Liver (tissue), 9 donors: ENCODE data around the gene TPST1. TPM values are rescaled to one million over a fixed set of nuclear protein-coding genes. Genes with fewer than 3 reads are reported as not detected.

ENCODE experiments used
- DNase-seq: peaks from one replicate; pipeline ENCODE4 v3.0.0-alpha.2; 2017; ENCODE audit warnings: low spot score
- H3K27ac ChIP-seq, 2 donors: one replicate each; pipeline ENCODE4 v1.7.0; 2013; ENCODE audit warnings: inconsistent platforms in 2 of 2, low read length in 2 of 2, control low read depth in 1 of 2, low read depth in 1 of 2, mild to moderate bottlenecking in 1 of 2
- H3K27me3 ChIP-seq, 4 donors: one replicate each; pipeline versions ENCODE4 v1.6.1 to v1.7.0; 2013; ENCODE audit warnings: low read length in 3 of 4, inconsistent platforms in 1 of 4, mild to moderate bottlenecking in 1 of 4, moderate library complexity in 1 of 4; ENCODE audit not compliant: control insufficient read depth in 4 of 4, insufficient read depth in 4 of 4
- H3K36me3 ChIP-seq, 4 donors: one replicate each; pipeline versions ENCODE4 v1.6.1 to v1.7.0; 2013; ENCODE audit warnings: low read length in 3 of 4, mild to moderate bottlenecking in 3 of 4, low read depth in 1 of 4, moderate library complexity in 1 of 4; ENCODE audit not compliant: control insufficient read depth in 4 of 4, insufficient read depth in 3 of 4
- H3K4me1 ChIP-seq, 4 donors: one replicate each; pipeline versions ENCODE4 v1.6.1 to v1.7.0; 2013; ENCODE audit warnings: low read length in 3 of 4, mild to moderate bottlenecking in 3 of 4, moderate library complexity in 1 of 4; ENCODE audit not compliant: control insufficient read depth in 4 of 4, insufficient read depth in 4 of 4
- H3K4me3 ChIP-seq, 3 donors: one replicate each; pipeline versions ENCODE4 v1.6.1 to v1.7.0; 2013; ENCODE audit warnings: low read length in 3 of 3, control low read depth in 1 of 3, low read depth in 1 of 3, mild to moderate bottlenecking in 1 of 3
- H3K9ac ChIP-seq, 2 donors: one replicate each; pipeline ENCODE4 v1.7.0; 2013; ENCODE audit warnings: low read length in 2 of 2, mild to moderate bottlenecking in 2 of 2, moderate library complexity in 2 of 2, control low read depth in 1 of 2, low read depth in 1 of 2
- H3K9me3 ChIP-seq, 4 donors: one replicate each; pipeline versions ENCODE4 v1.6.1 to v1.7.0; 2013; ENCODE audit warnings: low read length in 3 of 4; ENCODE audit not compliant: control insufficient read depth in 4 of 4
- FOXA1 ChIP-seq: IDR thresholded peaks from 2 replicates; pipeline ENCODE4 v1.6.1; 2016; ENCODE audit warnings: antibody characterized with exemption
- FOXA2 ChIP-seq: IDR thresholded peaks from 2 replicates; pipeline ENCODE4 v1.6.1; 2016; ENCODE audit warnings: antibody characterized with exemption
- HNF4A ChIP-seq, 2 donors: conservative IDR thresholded peaks; 2 replicates each; pipeline ENCODE4 v1.6.1; 2016; ENCODE audit warnings: antibody characterized with exemption in 2 of 2, mild to moderate bottlenecking in 2 of 2
- HNF4G ChIP-seq: IDR thresholded peaks from 2 replicates; pipeline ENCODE4 v1.6.1; 2016; ENCODE audit warnings: antibody characterized with exemption
- JUND ChIP-seq, 2 donors: IDR thresholded peaks; 2 replicates each; pipeline ENCODE4 v1.6.1; 2016; ENCODE audit warnings: antibody characterized with exemption in 2 of 2
- NR2F2 ChIP-seq: IDR thresholded peaks from 2 replicates; pipeline ENCODE4 v1.6.1; 2016; ENCODE audit warnings: antibody characterized with exemption
- RAD21 ChIP-seq, 2 donors: IDR thresholded peaks; 2 replicates each; pipeline ENCODE4 v1.6.1; 2016; ENCODE audit warnings: antibody characterized with exemption in 2 of 2, mild to moderate bottlenecking in 2 of 2
- SP1 ChIP-seq: IDR thresholded peaks from 2 replicates; pipeline ENCODE4 v1.6.1; 2018; ENCODE audit warnings: antibody characterized with exemption, mild to moderate bottlenecking
- YY1 ChIP-seq: IDR thresholded peaks from 2 replicates; pipeline ENCODE4 v1.6.1; 2016; ENCODE audit warnings: antibody characterized with exemption, mild to moderate bottlenecking
- ZBTB33 ChIP-seq: IDR thresholded peaks from 2 replicates; pipeline ENCODE4 v1.6.1; 2016; ENCODE audit warnings: antibody characterized with exemption
- WGBS: extraction: QIAGEN DNeasy Blood & Tissue Kit; methylation state at CpG from one replicate; pipeline ENCODE4 v1.1.7; 2013; 5-methylcytosine and 5-hydroxymethylcytosine counted together
- polyA plus RNA-seq, 2 donors: library from polyadenylated mRNA; stranded (reverse) in 1 of 2; unstranded in 1 of 2; fragments of 200-250 nt in 1 of 2; fragments of >200 nt in 1 of 2; fragmentation: Nextera tagmentation in 1 of 2; extraction: Ambion mirVana in 1 of 2; gene quantifications; one replicate each; pipeline versions ENCODE4 v1.2.1 to v1.2.3, GENCODE V29; 2013 to 2015
- total RNA-seq, 2 donors: library from RNA; depleted of rRNA; stranded (reverse); fragments of >200 nt; gene quantifications; one replicate each; pipeline ENCODE4 v1.2.3, GENCODE V29; 2014
- donor health status: healthy.
- donor health status: healthy.
- donor health status: healthy.
- donor health status: healthy.
- donor health status: healthy.

The TPST1 gene
- total and polyA plus RNA-seq, 4 donors = 23.8 to 62.5 (median 25.7) TPM

- Histone ChIP-seq H3K9ac (peak overlapping the region in 1 of 2 donors; percentile 63), H3K4me3 (no peak overlapping the region)
- 80% methylated on average over 5 of the region's 5 CpGs for WGBS
Observed at GRCh38 chr7:66238773-66239466, 33.8 kb downstream of the TPST1 start.

GRCh38 chr7:66239467-66239856 lies 34.3 kb downstream of the TPST1 start:
- WGBS = 81% methylated on average over 1 of the region's 1 CpG
- Histone ChIP-seq H3K36me3 (peaks cover 0 to 13% (median 3%) of the 10 kb centered on the region in 4 donors), H3K4me3 (no peak overlapping the region), H3K4me1 (peaks cover 0 to 21% (median 8%) of the 10 kb centered on the region in 4 donors), H3K27me3 (no peaks in the 10 kb centered on the region), H3K27ac (no peak overlapping the region), H3K9me3 (no peaks in the 10 kb centered on the region), H3K9ac (no peak overlapping the region)
- TF ChIP-seq SP1 = no peak
- TF ChIP-seq NR2F2 = no peak
- no peak for DNase-seq

More at GRCh38 chr7:66238773-66239466, 33.8 kb downstream of the TPST1 start:
- TF ChIP-seq JUND (IDR thresholded peaks at IDR 0.05) = no peak
- no peak for TF ChIP-seq SP1
- peaks cover 0 to 19% (median 8%) of the 10 kb centered on the region in 4 donors for H3K4me1 ChIP-seq
- no peak for DNase-seq
- no peaks in the 10 kb centered on the region for H3K9me3 ChIP-seq
- peaks cover 0 to 13% (median 3%) of the 10 kb centered on the region in 4 donors for H3K36me3 ChIP-seq
- peak overlapping the region in 1 of 2 donors; percentile 6 for H3K27ac ChIP-seq
- H3K27me3 ChIP-seq = no peaks in the 10 kb centered on the region

GRCh38 chr7:66245008-66245407 lies 39.9 kb downstream of the TPST1 start:
- 82% methylated on average over 2 of the region's 2 CpGs for WGBS
- peaks cover 0 to 13% (median 3%) of the 10 kb centered on the region in 4 donors for H3K36me3 ChIP-seq
- H3K27ac ChIP-seq = no peak overlapping the region
- no peak overlapping the region for H3K9ac ChIP-seq
- no peak for TF ChIP-seq HNF4A (conservative IDR thresholded peaks at IDR 0.05)
- no peak for TF ChIP-seq RAD21 (IDR thresholded peaks at IDR 0.05)
- no peak for TF ChIP-seq HNF4G
- DNase-seq = no peak
- peaks cover 0 to 7% (median 4%) of the 10 kb centered on the region in 4 donors for H3K4me1 ChIP-seq
- H3K9me3 ChIP-seq = no peaks in the 10 kb centered on the region
- H3K4me3 ChIP-seq = no peak overlapping the region
- no peaks in the 10 kb centered on the region for H3K27me3 ChIP-seq

GRCh38 chr7:66246554-66247171 lies 41.5 kb downstream of the TPST1 start:
- no peak for DNase-seq
- H3K4me1 ChIP-seq = peaks cover 0 to 7% (median 4%) of the 10 kb centered on the region in 4 donors
- H3K27ac ChIP-seq = no peak overlapping the region
- no peak overlapping the region for H3K9ac ChIP-seq
- no peak overlapping the region for H3K4me3 ChIP-seq
- H3K9me3 ChIP-seq = no peaks in the 10 kb centered on the region
- WGBS = 99% methylated on average over 2 of the region's 2 CpGs
- no peaks in the 10 kb centered on the region for H3K27me3 ChIP-seq
- TF ChIP-seq ZBTB33 (no peak), FOXA1 (no peak), YY1 (no peak), FOXA2 (no peak)
- peaks cover 0 to 3% (median 0%) of the 10 kb centered on the region in 4 donors for H3K36me3 ChIP-seq
